SK-N-SH treated with all-trans-retinoic acid at 6 μM for 48 hours (cell line): Measurements from ENCODE around the gene LCN2.

Source experiments
- CREB5 ChIP-seq: fragments of 250-450 bp; sonication (Bioruptor Pico); IDR thresholded peaks from 2 replicates; pipeline ENCODE4 v1.5.1; 2020; ENCODE audit warnings: low read depth, mild to moderate bottlenecking, moderate library complexity
- CSDC2 ChIP-seq: fragments of 250-450 bp; sonication (Bioruptor Pico); IDR thresholded peaks from 2 replicates; pipeline ENCODE4 v1.5.0; 2020; ENCODE audit warnings: mild to moderate bottlenecking, moderate library complexity
- ESRRG ChIP-seq: fragments of 250-450 bp; sonication (Bioruptor Pico); IDR thresholded peaks from 2 replicates; pipeline ENCODE4 v1.6.1; 2021; ENCODE audit warnings: mild to moderate bottlenecking
- OSR1 ChIP-seq: fragments of 250-450 bp; sonication (Bioruptor Pico); IDR thresholded peaks from 2 replicates; pipeline ENCODE4 v1.8.0; 2022; ENCODE audit warnings: moderate library complexity, mild to moderate bottlenecking, inconsistent platforms
- PATZ1 ChIP-seq: fragments of 250-450 bp; sonication (Bioruptor Pico); IDR thresholded peaks from 2 replicates; pipeline ENCODE4 v1.8.0; 2020; ENCODE audit warnings: mild to moderate bottlenecking, moderate library complexity, borderline replicate concordance
- PPARA ChIP-seq: fragments of 250-450 bp; sonication (Bioruptor Pico); IDR thresholded peaks from 2 replicates; pipeline ENCODE4 v1.5.0; 2020; ENCODE audit warnings: mild to moderate bottlenecking, borderline replicate concordance
- RARB ChIP-seq: fragments of 250-450 bp; sonication (Bioruptor Pico); IDR thresholded peaks from 2 replicates; pipeline ENCODE4 v1.8.0; 2021; ENCODE audit warnings: mild to moderate bottlenecking, moderate library complexity
- SNAI2 ChIP-seq: fragments of 250-450 bp; sonication (Bioruptor Pico); IDR thresholded peaks from 2 replicates; pipeline ENCODE4 v1.5.0; 2020; ENCODE audit warnings: mild to moderate bottlenecking, moderate library complexity
- TSHZ2 ChIP-seq: fragments of 250-450 bp; sonication (Bioruptor Pico); IDR thresholded peaks from 2 replicates; pipeline ENCODE4 v1.5.0; 2020; ENCODE audit warnings: mild to moderate bottlenecking, moderate library complexity
- ZFP30 ChIP-seq: fragments of 450-650 bp; formaldehyde crosslinking; IDR thresholded peaks from 2 replicates; pipeline ENCODE4 v1.5.0; 2022; ENCODE audit warnings: mild to moderate bottlenecking, moderate library complexity
- ZNF565 ChIP-seq: fragments of 450-650 bp; formaldehyde crosslinking; conservative IDR thresholded peaks from 2 replicates; pipeline ENCODE4 v1.5.0; 2020; ENCODE audit warnings: low read depth, mild to moderate bottlenecking, moderate library complexity
- ZNF8 ChIP-seq: fragments of 450-650 bp; formaldehyde crosslinking; IDR thresholded peaks from 2 replicates; pipeline ENCODE4 v1.5.0; 2020; ENCODE audit warnings: mild to moderate bottlenecking, moderate library complexity

- TF ChIP-seq ZFP30 (CRISPR knock-in tag) (no peak), ZNF8 (CRISPR knock-in tag) (no peak), PPARA (CRISPR knock-in tag) (no peak), SNAI2 (no peak), CREB5 (CRISPR knock-in tag) (no peak), OSR1 (CRISPR knock-in tag) (no peak), PATZ1 (CRISPR knock-in tag) (no peak), RARB (CRISPR knock-in tag) (no peak), TSHZ2 (CRISPR knock-in tag) (no peak), ESRRG (CRISPR knock-in tag) (no peak), ZNF565 (CRISPR knock-in tag) (no peak), CSDC2 (CRISPR knock-in tag) (no peak)
Observed at GRCh38 chr9:128180447-128180846, 31.2 kb downstream of the LCN2 start.
